H1 (cell line): ENCODE data around the gene ADRA2B. TPM values are rescaled to one million over a fixed set of nuclear protein-coding genes. Genes with fewer than 3 reads are reported as not detected.
A peak's percentile ranks its signal among the peaks of the same experiment; 100 is the strongest.

Experiments used
- CTCF ChIA-PET: fragments of 300-600 bp; sonication (Branson Sonifier 250); formaldehyde crosslinking; loops from one replicate; lab custom pipeline; 2021; ENCODE audit not compliant: partially characterized antibody; lab: Charles Lee
- POLR2A ChIA-PET: fragments of 300-600 bp; sonication (Branson Sonifier 250); formaldehyde crosslinking; loops from one replicate; lab custom pipeline; 2021; ENCODE audit warnings: inconsistent platforms; ENCODE audit not compliant: partially characterized antibody; lab: Charles Lee
- DNase-seq, 2 experiments: peaks; one replicate each; pipeline versions ENCODE4 v3.0.0 to v3.0.0-alpha.2; 2010 to 2022; ENCODE audit warnings: low spot score in 2 of 2, low read depth in 1 of 2, mixed read lengths in 1 of 2
- FAIRE-seq: peaks from 2 replicates; lab custom pipeline; 2011; peaks lifted over from hg19 to GRCh38; lab: Jason Lieb, UNC
- H2AFZ ChIP-seq: 2 replicates; pipeline ENCODE4 v1.8.1; 2012; ENCODE audit warnings: low read length, inconsistent platforms
- H2AK5ac ChIP-seq: 2 replicates; pipeline ENCODE4 v1.6.1; 2013; ENCODE audit warnings: low read depth, low read length
- H2BK120ac ChIP-seq: replicated peaks from 2 replicates; pipeline ENCODE3; 2013; ENCODE audit warnings: low read depth, low read length, inconsistent platforms
- H2BK12ac ChIP-seq: 2 replicates; pipeline ENCODE4 v1.6.1; 2013; ENCODE audit warnings: low read depth, low read length
- H2BK15ac ChIP-seq: 2 replicates; pipeline ENCODE4 v1.6.1; 2013; ENCODE audit warnings: low read length
- H2BK20ac ChIP-seq: 2 replicates; pipeline ENCODE4 v1.6.1; 2013; ENCODE audit warnings: low read length
- H2BK5ac ChIP-seq: 2 replicates; pipeline ENCODE4 v1.6.1; 2013; ENCODE audit warnings: low read depth, low read length
- H3K14ac ChIP-seq: 2 replicates; pipeline ENCODE4 v1.6.1; 2013; ENCODE audit warnings: inconsistent platforms; ENCODE audit not compliant: insufficient read length
- H3K18ac ChIP-seq: 2 replicates; pipeline ENCODE4 v1.6.1; 2013; ENCODE audit warnings: low read length; ENCODE audit errors: extremely low read depth
- H3K23ac ChIP-seq: 2 replicates; pipeline ENCODE4 v1.6.1; 2013; ENCODE audit warnings: inconsistent platforms; ENCODE audit not compliant: insufficient read length
- H3K23me2 ChIP-seq: 2 replicates; pipeline ENCODE4 v1.6.1; 2013; ENCODE audit warnings: low read depth, low read length
- H3K27ac ChIP-seq: 2 replicates; pipeline ENCODE4 v1.6.1; 2011; ENCODE audit warnings: low read depth, low read length, inconsistent platforms
- H3K27me3 ChIP-seq, 4 experiments: replicated peaks in 1 of 4; 1 replicate in 1 of 4; 2 replicates in 3 of 4; pipeline versions ENCODE4 v1.6.1 to v1.8.1; 2011 to 2013; ENCODE audit warnings: low read length in 3 of 4, mild to moderate bottlenecking in 3 of 4, inconsistent platforms in 2 of 4, mixed read lengths in 2 of 4, moderate library complexity in 1 of 4; ENCODE audit not compliant: control insufficient read depth in 3 of 4, insufficient read depth in 3 of 4; ENCODE audit errors: extremely low read depth in 1 of 4
- H3K36me3 ChIP-seq, 4 experiments: 2 replicates each; pipeline versions ENCODE4 v1.6.1 to v1.8.1; 2011 to 2013; ENCODE audit warnings: mild to moderate bottlenecking in 4 of 4, low read length in 3 of 4, moderate library complexity in 2 of 4, control low read depth in 1 of 4, inconsistent platforms in 1 of 4; ENCODE audit not compliant: insufficient read depth in 4 of 4, control insufficient read depth in 2 of 4
- H3K4ac ChIP-seq: replicated peaks from 2 replicates; pipeline ENCODE3; 2013; ENCODE audit warnings: low read length, low read depth, mixed read lengths, inconsistent platforms; ENCODE audit not compliant: insufficient read length
- H3K4me1 ChIP-seq, 4 experiments: replicated peaks in 1 of 4; 1 replicate in 1 of 4; 2 replicates in 3 of 4; pipeline versions ENCODE4 v1.6.1 to v1.8.1; 2011 to 2013; ENCODE audit warnings: low read length in 3 of 4, inconsistent platforms in 2 of 4, mixed read lengths in 1 of 4; ENCODE audit not compliant: insufficient read depth in 4 of 4, control insufficient read depth in 3 of 4
- H3K4me2 ChIP-seq, 2 experiments: 2 replicates each; pipeline versions ENCODE4 v1.6.1 to v1.8.1; 2011 to 2013; ENCODE audit warnings: low read depth in 2 of 2, low read length in 2 of 2, control low read depth in 1 of 2, inconsistent platforms in 1 of 2, mild to moderate bottlenecking in 1 of 2; ENCODE audit not compliant: insufficient read depth in 1 of 2
- H3K4me3 ChIP-seq, 4 experiments: fragments of 200-600, 300-600 bp in 1 of 4; sonication (generic), shearing (Covaris generic), sonication (Bioruptor Twin) in 1 of 4; 2 replicates each; pipeline versions ENCODE4 v1.5.1 to v1.8.1; 2011 to 2016; ENCODE audit warnings: low read length in 4 of 4, low read depth in 3 of 4, control low read depth in 2 of 4, inconsistent platforms in 2 of 4, mild to moderate bottlenecking in 2 of 4, mixed read lengths in 1 of 4, moderate library complexity in 1 of 4; ENCODE audit not compliant: insufficient read depth in 2 of 4; ENCODE audit errors: extremely low read depth in 1 of 4
- H3K56ac ChIP-seq: replicated peaks from 2 replicates; pipeline ENCODE3; 2013; ENCODE audit warnings: low read depth, mild to moderate bottlenecking, mixed read lengths, low read length, inconsistent platforms; ENCODE audit not compliant: insufficient read length
- H3K79me1 ChIP-seq: 2 replicates; pipeline ENCODE4 v1.6.1; 2013; ENCODE audit warnings: low read depth, low read length, control low read depth
- H3K79me2 ChIP-seq, 2 experiments: 2 replicates each; pipeline versions ENCODE4 v1.6.1 to v1.8.1; 2012 to 2013; ENCODE audit warnings: low read length in 2 of 2, mild to moderate bottlenecking in 2 of 2, inconsistent platforms in 1 of 2; ENCODE audit not compliant: insufficient read depth in 2 of 2, control insufficient read depth in 1 of 2
- H3K9ac ChIP-seq, 4 experiments: replicated peaks in 1 of 4; 1 replicate in 1 of 4; 2 replicates in 3 of 4; pipeline versions ENCODE4 v1.6.1 to v1.8.1; 2011 to 2013; ENCODE audit warnings: low read depth in 3 of 4, low read length in 3 of 4, control low read depth in 2 of 4, mild to moderate bottlenecking in 2 of 4, moderate library complexity in 2 of 4, inconsistent platforms in 1 of 4; ENCODE audit errors: extremely low read depth in 1 of 4
- H3K9me3 ChIP-seq, 2 experiments: 2 replicates each; pipeline versions ENCODE4 v1.6.1 to v1.8.1; 2012 to 2013; ENCODE audit warnings: mild to moderate bottlenecking in 2 of 2, moderate library complexity in 2 of 2, control low read depth in 1 of 2, inconsistent platforms in 1 of 2, low read depth in 1 of 2, low read length in 1 of 2, mixed read lengths in 1 of 2; ENCODE audit not compliant: insufficient read depth in 2 of 2
- H4K20me1 ChIP-seq, 2 experiments: replicated peaks in 1 of 2; 2 replicates each; pipeline versions ENCODE3 to v1.8.1; 2011 to 2013; ENCODE audit warnings: inconsistent platforms in 2 of 2, low read length in 2 of 2, mild to moderate bottlenecking in 1 of 2; ENCODE audit not compliant: insufficient read depth in 2 of 2, control insufficient read depth in 1 of 2
- H4K5ac ChIP-seq: 2 replicates; pipeline ENCODE4 v1.6.1; 2013; ENCODE audit warnings: low read length, low read depth, mixed read lengths, inconsistent platforms; ENCODE audit not compliant: insufficient read length
- H4K8ac ChIP-seq: 2 replicates; pipeline ENCODE4 v1.8.0; 2013; ENCODE audit warnings: mild to moderate bottlenecking, moderate library complexity, low read length, inconsistent platforms; ENCODE audit not compliant: insufficient read depth; ENCODE audit errors: extremely low read depth
- H4K91ac ChIP-seq: replicated peaks from 2 replicates; pipeline ENCODE3; 2013; ENCODE audit warnings: low read length, mixed read lengths, inconsistent platforms; ENCODE audit not compliant: insufficient read length
- ASH2L ChIP-seq: fragments of 200-600, 300-600 bp; sonication (generic); IDR thresholded peaks from one replicate; pipeline ENCODE4 v1.7.1; 2017; ENCODE audit warnings: low read length
- CBX8 ChIP-seq: fragments of 300-800, 300-1000 bp; sonication (generic); IDR thresholded peaks from 2 replicates; pipeline ENCODE4 v1.7.1; 2016; ENCODE audit warnings: low read depth, low read length, borderline replicate concordance
- CHD2 ChIP-seq: IDR thresholded peaks from 2 replicates; pipeline ENCODE4 v1.6.1; 2012; ENCODE audit warnings: low read length, improper control_type of control experiment
- GABPA ChIP-seq: IDR thresholded peaks from 2 replicates; pipeline ENCODE4 v1.6.1; 2011; ENCODE audit warnings: mild to moderate bottlenecking, low read length, moderate library complexity, borderline replicate concordance; ENCODE audit not compliant: insufficient read depth
- GTF2F1 ChIP-seq: IDR thresholded peaks from 2 replicates; pipeline ENCODE4 v1.6.1; 2012; ENCODE audit warnings: low read depth, low read length, improper control_type of control experiment, borderline replicate concordance
- JUND ChIP-seq: IDR thresholded peaks from 2 replicates; pipeline ENCODE4 v1.6.1; 2011; ENCODE audit warnings: mild to moderate bottlenecking, improper control_type of control experiment, low read length
- KDM1A ChIP-seq: fragments of 200-600, 300-600 bp; sonication (generic); IDR thresholded peaks from 2 replicates; pipeline ENCODE4 v1.7.1; 2016; ENCODE audit warnings: mild to moderate bottlenecking, low read length, borderline replicate concordance
- MAFK ChIP-seq: IDR thresholded peaks from 2 replicates; pipeline ENCODE4 v1.6.1; 2012; ENCODE audit warnings: low read depth, mild to moderate bottlenecking, improper control_type of control experiment, low read length
- SIN3A ChIP-seq, 2 experiments: IDR thresholded peaks in 1 of 2; conservative IDR thresholded peaks in 1 of 2; 2 replicates each; pipeline ENCODE4 v1.6.1; 2011 to 2012; ENCODE audit warnings: low read length in 2 of 2, improper control_type of control experiment in 1 of 2, low read depth in 1 of 2, mild to moderate bottlenecking in 1 of 2
- SP1 ChIP-seq: IDR thresholded peaks from 2 replicates; pipeline ENCODE4 v1.6.1; 2011; ENCODE audit warnings: low read depth, low read length
- TCF12 ChIP-seq: IDR thresholded peaks from 2 replicates; pipeline ENCODE4 v1.6.1; 2011; ENCODE audit warnings: low read depth, mild to moderate bottlenecking, low read length
- TEAD4 ChIP-seq: IDR thresholded peaks from 2 replicates; pipeline ENCODE4 v1.6.1; 2012; ENCODE audit warnings: low read depth, low read length, inconsistent platforms, mixed read lengths
- YY1 ChIP-seq: IDR thresholded peaks from 2 replicates; pipeline ENCODE4 v1.6.1; 2011; ENCODE audit warnings: low read depth, mild to moderate bottlenecking, low read length
- WGBS, 2 experiments: shearing (Covaris generic) in 1 of 2; methylation state at CpG; one replicate each; pipeline versions ENCODE4 v1.1.6 to v1.1.7; 2013 to 2015; ENCODE audit warnings: low lambda C conversion rate in 2 of 2, mixed read lengths in 2 of 2, inconsistent platforms in 1 of 2, low coverage in 1 of 2, missing lambda C conversion rate in 1 of 2; ENCODE audit not compliant: insufficient replicate concordance in 2 of 2, insufficient coverage in 1 of 2, insufficient read length in 1 of 2; ENCODE audit errors: extremely low coverage in 1 of 2, missing lambda C conversion rate in 1 of 2; 5-methylcytosine and 5-hydroxymethylcytosine counted together
- polyA plus RNA-seq, 7 experiments: library from polyadenylated mRNA; depleted of rRNA in 3 of 7; stranded (reverse) in 5 of 7; unstranded in 2 of 7; fragments of >200 nt in 5 of 7; fragments of 200-250 nt in 2 of 7; gene quantifications; 1 replicate in 5 of 7; 2 replicates in 1 of 7; 4 replicates in 1 of 7; pipeline versions ENCODE4 v1.2.1 to v1.2.3, GENCODE V29; 2011 to 2013; ENCODE audit warnings: missing spikeins in 2 of 7, mixed read lengths in 2 of 7
- total RNA-seq: library from RNA; stranded (reverse); fragmentation: NEBNext Ultra II Directional; extraction: Animal tissue kit (Norgen Biotek cat#: 25700); gene quantifications from 2 replicates; pipeline ENCODE4 v1.2.1, GENCODE V29; 2021

The ADRA2B gene
- total and polyA plus RNA-seq, 2 of the 8 experiments (the other 6 are each of a cell fraction or from before 2014, with no cell fraction given), result 5.8 to 6.5 TPM

DNA sequence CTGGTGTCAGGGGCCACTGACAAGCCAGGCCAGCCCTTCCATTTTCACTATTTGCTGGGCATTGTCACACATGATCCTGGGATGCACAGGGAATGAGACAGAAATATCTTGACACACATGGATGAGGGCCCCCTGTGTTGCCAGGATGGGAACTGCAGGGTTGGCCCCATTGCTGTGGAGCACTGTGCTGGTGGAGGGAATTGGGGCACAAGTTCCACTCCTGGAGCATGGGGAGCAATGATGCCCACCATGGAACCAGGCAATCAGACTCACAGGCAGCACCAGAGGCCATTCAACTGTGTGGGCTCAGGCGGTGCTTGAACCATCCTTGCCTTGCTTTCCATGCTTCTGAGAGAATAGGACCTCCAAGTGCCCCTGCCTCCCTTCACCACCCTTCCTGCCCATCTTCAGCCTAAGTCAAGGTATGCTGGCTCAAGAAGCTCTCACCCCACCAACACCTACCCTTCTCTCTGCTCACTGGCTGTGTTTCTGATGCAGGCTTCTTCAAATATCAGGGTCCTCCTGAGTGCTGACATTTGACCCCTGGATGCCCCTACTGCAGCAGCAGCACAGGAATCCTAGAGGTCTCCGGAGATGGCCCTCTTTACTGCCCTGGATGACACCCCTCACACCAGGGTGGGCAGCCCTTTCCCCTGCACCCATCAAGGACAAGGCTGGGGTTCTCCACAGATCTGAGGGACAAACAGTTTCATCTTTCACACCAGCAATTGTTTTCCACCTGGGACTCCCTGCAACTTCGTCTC is 11.0 kb downstream of the ADRA2B start:
- H2BK12ac ChIP-seq, result no peak overlapping the region
- H3K18ac ChIP-seq, result no peak overlapping the region
- no peak overlapping the region for H3K4me3 ChIP-seq
- CTCF ChIA-PET, result interaction anchor here (0.9 to 7.2 kb wide), 4 partner anchors 10 to 20 kb away, joined by 3 to 61 read pairs (median 3); partner anchors contain the start of gene ADRA2B
- no peak overlapping the region for H3K4me2 ChIP-seq
- H4K91ac ChIP-seq, result no peak overlapping the region
- H3K4ac ChIP-seq, result no peak overlapping the region
- H3K79me1 ChIP-seq, result no peaks in the 10 kb centered on the region
- no peaks in the 10 kb centered on the region for H3K27me3 ChIP-seq
- H2BK15ac ChIP-seq, result peak overlapping the region; percentile 61; the same call in 1 of the 2 replicates
- H3K9ac ChIP-seq, result no peak overlapping the region
- H4K20me1 ChIP-seq, result no peaks in the 10 kb centered on the region
- no peak overlapping the region for H2BK5ac ChIP-seq
- H4K5ac ChIP-seq, result no peak overlapping the region
- H3K9me3 ChIP-seq, result peaks cover 4 to 11% of the 10 kb centered on the region in 2 experiments
- no peak overlapping the region for H3K23ac ChIP-seq
- no peak overlapping the region for H2AFZ ChIP-seq
- DNase-seq (peak in 1 of 2 experiments; percentile 30), FAIRE-seq (no peak)
- H3K14ac ChIP-seq, result no peak overlapping the region
- no peak overlapping the region for H4K8ac ChIP-seq
- H2BK20ac ChIP-seq, result no peak overlapping the region
- no peak for TF ChIP-seq KDM1A
- no peak for TF ChIP-seq CHD2
- no peak for TF ChIP-seq CBX8
- TF ChIP-seq SP1, result no peak
- TF ChIP-seq MAFK, result no peak
- TF ChIP-seq TEAD4, result no peak
- no peak for TF ChIP-seq JUND
- no peak for TF ChIP-seq SIN3A (conservative IDR thresholded peaks at IDR 0.05 in 1 of 2, IDR thresholded peaks at IDR 0.05 in 1 of 2; ENCODE audit: low read depth in 1 of 2, low read length in 2 of 2)
- TF ChIP-seq TCF12, result no peak
- TF ChIP-seq ASH2L, result no peak
- TF ChIP-seq YY1, result no peak
- TF ChIP-seq GTF2F1, result no peak
- no peak for TF ChIP-seq GABPA
- H3K36me3 ChIP-seq, result no peaks in the 10 kb centered on the region
- H3K56ac ChIP-seq, result no peak overlapping the region
- no peaks in the 10 kb centered on the region for H3K79me2 ChIP-seq
- peaks cover 2% of the 10 kb centered on the region; the same call in 1 of the 2 replicates for H3K23me2 ChIP-seq
- no peak overlapping the region for H2BK120ac ChIP-seq
- POLR2A ChIA-PET, result interaction anchor here (0.6 to 2.3 kb wide), 2 partner anchors 11 to 108 kb away, joined by 3 to 6 read pairs; partner anchors contain the start of gene ADRA2B
- no peak overlapping the region for H3K27ac ChIP-seq
- 85% methylated on average over 3 of the region's 3 CpGs; no CpG with 5 or more reads in 1 of the 2 experiments for WGBS, 2 experiments
- H3K4me1 ChIP-seq, result peaks cover 0 to 25% (median 16%) of the 10 kb centered on the region in 4 experiments; a peak in 6 of 7 replicates
- H2AK5ac ChIP-seq, result 0 out of 2 replicates have a peak overlapping the region, but pooled peaks have one; percentile 28
